ENCODE data around the gene FNBP1.

The FNBP1 gene

GRCh38 chr9:130073373-130073772 is 30.4 kb upstream of the FNBP1 start:
- Histone ChIP-seq H3K36me3 (peaks cover 23% of the 10 kb centered on the region), H3K4me1 (no peaks in the 10 kb centered on the region), H3K27me3 (no peaks in the 10 kb centered on the region), H3K9me3 (no peaks in the 10 kb centered on the region), H3K4me3 (ENCODE audit: low read depth, low read length) (no peak overlapping the region)
- no peak for DNase-seq
- no peak for TF ChIP-seq CTCF (IDR thresholded peaks at IDR 0.05; ENCODE audit: low read depth, low read length)

- H3K4me3 ChIP-seq (ENCODE audit: low read depth, low read length) = no peak overlapping the region
- DNase-seq = no peak
- H3K4me1 ChIP-seq = no peaks in the 10 kb centered on the region
These were observed 29.7 kb upstream of the FNBP1 start for GRCh38 chr9:130072515-130073235.

GRCh38 chr9:130069048-130069447 is 26.1 kb upstream of the FNBP1 start:
- no peak overlapping the region for H3K4me3 ChIP-seq (ENCODE audit: low read depth, low read length)
- no peaks in the 10 kb centered on the region for H3K4me1 ChIP-seq
- no peaks in the 10 kb centered on the region for H3K27me3 ChIP-seq
- H3K36me3 ChIP-seq = peaks cover 4% of the 10 kb centered on the region; the same call in 1 of the 2 replicates
- no peak for DNase-seq
- TF ChIP-seq CTCF (IDR thresholded peaks at IDR 0.05; ENCODE audit: low read depth, low read length) = no peak
- H3K9me3 ChIP-seq = no peaks in the 10 kb centered on the region

More at GRCh38 chr9:130072515-130073235, 29.7 kb upstream of the FNBP1 start:
- TF ChIP-seq CTCF (IDR thresholded peaks at IDR 0.05; ENCODE audit: low read depth, low read length) = no peak
- Histone ChIP-seq H3K36me3 (peaks cover 20% of the 10 kb centered on the region), H3K27me3 (no peaks in the 10 kb centered on the region), H3K9me3 (no peaks in the 10 kb centered on the region)

GRCh38 chr9:130064621-130065020 is 21.6 kb upstream of the FNBP1 start:
- Histone ChIP-seq H3K36me3 (peaks cover 4% of the 10 kb centered on the region; the same call in 1 of the 2 replicates), H3K9me3 (no peaks in the 10 kb centered on the region), H3K4me3 (ENCODE audit: low read depth, low read length) (no peak overlapping the region), H3K4me1 (no peaks in the 10 kb centered on the region), H3K27me3 (no peaks in the 10 kb centered on the region)
- DNase-seq = no peak
- no peak for TF ChIP-seq CTCF (IDR thresholded peaks at IDR 0.05; ENCODE audit: low read depth, low read length)

- H3K36me3 ChIP-seq = peaks cover 7% of the 10 kb centered on the region; the same call in 1 of the 2 replicates
- H3K4me1 ChIP-seq = no peaks in the 10 kb centered on the region
- no peaks in the 10 kb centered on the region for H3K27me3 ChIP-seq
- DNase-seq = no peak
- no peak overlapping the region for H3K4me3 ChIP-seq (ENCODE audit: low read depth, low read length)
- TF ChIP-seq CTCF (IDR thresholded peaks at IDR 0.05; ENCODE audit: low read depth, low read length) = no peak
- no peaks in the 10 kb centered on the region for H3K9me3 ChIP-seq
These were observed 19.8 kb upstream of the FNBP1 start for GRCh38 chr9:130062750-130063149.

GRCh38 chr9:130060296-130060695 is 17.3 kb upstream of the FNBP1 start:
- no peak for DNase-seq
- no peak for TF ChIP-seq CTCF (IDR thresholded peaks at IDR 0.05; ENCODE audit: low read depth, low read length)
- Histone ChIP-seq H3K9me3 (no peaks in the 10 kb centered on the region), H3K4me3 (ENCODE audit: low read depth, low read length) (no peak overlapping the region), H3K27me3 (no peaks in the 10 kb centered on the region), H3K36me3 (peaks cover 7% of the 10 kb centered on the region; the same call in 1 of the 2 replicates), H3K4me1 (no peaks in the 10 kb centered on the region)

Data from BE2C (cell line).